Gastroesophageal sphincter (tissue), 4 donors: Measurements from ENCODE around the gene G6PD. TPM values are rescaled to one million over a fixed set of nuclear protein-coding genes. Genes with fewer than 3 reads are reported as not detected.
A peak's percentile ranks its signal among the peaks of the same experiment; 100 is the strongest.

Experiments
- ATAC-seq: fragments of 150-250 bp; one replicate; pipeline ENCODE4 v1.9.1; 2016; ENCODE audit warnings: mild to moderate bottlenecking, moderate library complexity
- H3K27ac ChIP-seq, 4 donors: fragments of 200-600 bp; sonication (generic) in 3 of 4; 1 replicate in 3 of 4; 2 replicates in 1 of 4; pipeline ENCODE4 v1.5.1; 2016 to 2019
- H3K27me3 ChIP-seq: fragments of 200-600 bp; sonication (generic); one replicate; pipeline ENCODE4 v1.5.1; 2019
- H3K36me3 ChIP-seq, 2 donors: fragments of 200-600 bp; sonication (generic); one replicate each; pipeline ENCODE4 v1.5.1; 2019; ENCODE audit warnings: control low read depth in 1 of 2
- H3K4me1 ChIP-seq, 3 donors: fragments of 200-600 bp; sonication (generic); 1 replicate in 2 of 3; 2 replicates in 1 of 3; pipeline ENCODE4 v1.5.1; 2016 to 2019; ENCODE audit warnings: control low read depth in 2 of 3
- H3K4me3 ChIP-seq, 2 donors: fragments of 200-600 bp; sonication (generic); one replicate each; pipeline ENCODE4 v1.5.1; 2019; ENCODE audit warnings: mild to moderate bottlenecking in 1 of 2, moderate library complexity in 1 of 2
- H3K9me3 ChIP-seq, 3 donors: fragments of 200-600 bp; sonication (generic); one replicate each; pipeline ENCODE4 v1.5.1; 2017 to 2019; ENCODE audit warnings: control low read depth in 2 of 3
- EP300 ChIP-seq: sonication (generic); formaldehyde crosslinking; IDR thresholded peaks from one replicate; pipeline ENCODE4 v1.6.1; 2017; ENCODE audit warnings: antibody characterized with exemption, mild to moderate bottlenecking
- POLR2A ChIP-seq, 2 donors: fragments of 450-650 bp; IDR thresholded peaks; one replicate each; pipeline ENCODE4 v1.6.1; 2017; ENCODE audit warnings: antibody characterized with exemption in 2 of 2, mild to moderate bottlenecking in 2 of 2, moderate library complexity in 1 of 2
- POLR2AphosphoS5 ChIP-seq: sonication (generic); formaldehyde crosslinking; IDR thresholded peaks from one replicate; pipeline ENCODE4 v1.6.1; 2017; ENCODE audit warnings: antibody characterized with exemption
- WGBS, 2 donors: methylation state at CpG; one replicate each; pipeline ENCODE4 v1.1.5; 2018; ENCODE audit warnings: low coverage in 1 of 2; 5-methylcytosine and 5-hydroxymethylcytosine counted together
- total RNA-seq, 4 donors: library from RNA; depleted of rRNA; stranded (reverse); fragments of >200 nt; gene quantifications; one replicate each; pipeline ENCODE4 v1.1.0, GENCODE V29; 2016
- TF ChIP-seq, protein P1 (sequence below), 4 experiments: fragments of 200-600 bp in 2 of 4; fragments of 450-650 bp in 2 of 4; sonication (generic) in 1 of 4; IDR thresholded peaks; one replicate each; pipeline ENCODE4 v1.5.1; 2017 to 2019; ENCODE audit warnings: antibody characterized with exemption in 4 of 4, mild to moderate bottlenecking in 2 of 4, moderate library complexity in 2 of 4

G6PD gene
- total RNA-seq, 4 donors from 2014 or later, result 15.9 to 26.0 (median 22.1) TPM

DNA sequence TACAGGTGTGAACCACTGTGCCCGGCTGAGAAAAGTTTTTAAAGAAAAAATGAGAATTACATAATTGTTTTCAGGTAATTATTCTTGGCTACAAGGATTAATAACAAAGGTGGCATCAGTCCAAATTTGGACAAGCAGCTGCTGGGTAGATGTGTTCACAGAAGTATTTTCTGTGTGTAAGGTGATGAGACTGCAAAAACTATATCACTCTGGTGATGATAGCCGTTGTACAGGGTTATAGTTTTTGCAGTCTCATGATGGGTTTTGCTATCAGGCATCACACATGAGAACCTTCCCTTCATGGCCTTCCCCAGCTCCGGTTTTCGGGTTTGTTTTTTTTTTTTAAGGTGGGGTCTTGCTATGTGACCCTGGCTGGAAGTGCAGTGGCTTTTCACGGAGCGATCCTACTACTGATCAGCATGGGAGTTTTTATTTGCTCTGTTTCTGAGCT lies 51.1 kb downstream of the G6PD start:
- no peak for TF ChIP-seq EP300
- TF ChIP-seq POLR2AphosphoS5, result no peak
- TF ChIP-seq, protein P1, sequence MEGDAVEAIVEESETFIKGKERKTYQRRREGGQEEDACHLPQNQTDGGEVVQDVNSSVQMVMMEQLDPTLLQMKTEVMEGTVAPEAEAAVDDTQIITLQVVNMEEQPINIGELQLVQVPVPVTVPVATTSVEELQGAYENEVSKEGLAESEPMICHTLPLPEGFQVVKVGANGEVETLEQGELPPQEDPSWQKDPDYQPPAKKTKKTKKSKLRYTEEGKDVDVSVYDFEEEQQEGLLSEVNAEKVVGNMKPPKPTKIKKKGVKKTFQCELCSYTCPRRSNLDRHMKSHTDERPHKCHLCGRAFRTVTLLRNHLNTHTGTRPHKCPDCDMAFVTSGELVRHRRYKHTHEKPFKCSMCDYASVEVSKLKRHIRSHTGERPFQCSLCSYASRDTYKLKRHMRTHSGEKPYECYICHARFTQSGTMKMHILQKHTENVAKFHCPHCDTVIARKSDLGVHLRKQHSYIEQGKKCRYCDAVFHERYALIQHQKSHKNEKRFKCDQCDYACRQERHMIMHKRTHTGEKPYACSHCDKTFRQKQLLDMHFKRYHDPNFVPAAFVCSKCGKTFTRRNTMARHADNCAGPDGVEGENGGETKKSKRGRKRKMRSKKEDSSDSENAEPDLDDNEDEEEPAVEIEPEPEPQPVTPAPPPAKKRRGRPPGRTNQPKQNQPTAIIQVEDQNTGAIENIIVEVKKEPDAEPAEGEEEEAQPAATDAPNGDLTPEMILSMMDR (IDR thresholded peaks at IDR 0.05), result no peak
- no peak for TF ChIP-seq POLR2A (IDR thresholded peaks at IDR 0.05)
- Histone ChIP-seq H3K4me1 (peaks cover 0 to 4% (median 0%) of the 10 kb centered on the region in 3 donors), H3K4me3 (no peak overlapping the region), H3K36me3 (no peaks in the 10 kb centered on the region), H3K27ac (no peak overlapping the region), H3K9me3 (no peaks in the 10 kb centered on the region), H3K27me3 (no peaks in the 10 kb centered on the region)
- 58 to 65% methylated on average over 4 to 5 of the region's 6 CpGs for WGBS, 2 donors
- no peak for ATAC-seq

DNA sequence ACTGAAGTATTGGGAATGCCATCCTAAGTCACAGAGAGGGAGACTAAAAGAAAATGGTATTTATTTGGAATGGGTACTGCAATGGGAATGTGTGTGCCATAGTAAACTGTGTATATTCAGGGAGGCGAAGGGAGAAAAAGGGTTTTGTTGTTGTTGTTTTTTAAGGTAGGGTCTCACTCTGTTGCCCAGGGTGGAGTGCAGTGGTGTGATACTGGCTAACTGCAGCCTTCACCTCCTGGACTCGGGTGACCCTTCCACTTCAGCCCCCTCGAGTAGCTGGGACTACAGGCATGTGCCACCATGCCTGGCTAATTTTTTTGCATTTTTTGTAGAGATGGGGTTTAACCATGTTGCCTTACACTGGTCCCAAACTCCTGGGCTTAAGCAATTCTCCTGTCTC lies 51.9 kb downstream of the G6PD start:
- TF ChIP-seq EP300 (no peak), POLR2AphosphoS5 (no peak), POLR2A (IDR thresholded peaks at IDR 0.05) (no peak)
- TF ChIP-seq, protein P1 (IDR thresholded peaks at IDR 0.05), result no peak
- H3K36me3 ChIP-seq, result no peaks in the 10 kb centered on the region
- 55 to 83% methylated on average over 2 to 3 of the region's 3 CpGs for WGBS, 2 donors
- ATAC-seq, result no peak
- H3K27ac ChIP-seq, result no peak overlapping the region
- peaks cover 0 to 5% (median 0%) of the 10 kb centered on the region in 3 donors for H3K4me1 ChIP-seq
- no peaks in the 10 kb centered on the region for H3K9me3 ChIP-seq
- no peak overlapping the region for H3K4me3 ChIP-seq
- no peaks in the 10 kb centered on the region for H3K27me3 ChIP-seq

DNA sequence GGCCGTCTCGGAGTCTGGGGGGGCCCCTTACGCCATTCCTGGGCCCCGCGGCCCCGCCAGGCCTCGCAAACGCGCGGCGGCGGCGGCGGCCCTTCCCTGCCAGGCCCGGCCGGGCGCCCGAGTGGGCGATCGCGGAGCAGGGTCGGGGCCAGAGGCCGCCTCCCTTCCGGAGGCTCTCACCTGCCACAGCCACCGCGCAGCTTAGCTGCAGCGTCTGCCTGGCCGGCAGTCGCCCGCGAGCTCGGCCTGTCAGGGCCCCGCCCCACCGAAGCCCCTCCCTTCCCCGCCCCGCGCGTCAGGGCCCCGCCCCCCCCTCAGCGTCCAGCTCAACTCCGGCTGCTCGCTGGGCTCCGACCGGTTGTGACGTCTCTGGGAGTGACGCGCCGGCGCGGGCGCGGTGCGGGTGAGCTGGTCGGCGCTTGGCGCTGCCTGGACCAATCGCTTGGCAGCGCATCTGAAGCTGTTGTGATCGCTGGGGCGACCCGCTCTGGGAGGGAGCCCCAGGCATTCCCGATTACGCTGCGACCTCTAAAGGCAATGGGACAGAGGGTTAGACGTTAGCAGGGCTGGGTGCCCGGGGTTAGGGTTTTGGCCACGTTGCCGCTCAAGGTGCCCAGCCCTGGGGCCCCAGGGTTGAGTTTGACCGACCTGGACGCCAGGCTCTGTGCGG lies 56.1 kb downstream of the G6PD start, which contains the start of gene SLC10A3:
Gene SLC10A3, minus strand, starts transcription at position 216 of the 670 bp plus-strand sequence. CDS start 1,689 bp downstream, outside the sequence.
- WGBS, 2 donors, result 0 to 58% methylated on average over 3 to 8 of the region's 71 CpGs
- Histone ChIP-seq H3K27ac (peak within 1 kb of the TSS; percentile 90 to 97 (median 96)), H3K36me3 (peaks cover 0 to 17% of the 10 kb centered on the region in 2 donors), H3K4me1 (peaks cover 0 to 39% (median under 1%) of the 10 kb centered on the region in 3 donors), H3K27me3 (no peaks in the 10 kb centered on the region), H3K9me3 (no peaks in the 10 kb centered on the region), H3K4me3 (peak within 1 kb of the TSS; percentile 64 to 74)
- ATAC-seq, result peak; percentile 93
- TF ChIP-seq POLR2A (IDR thresholded peaks at IDR 0.05) (peak; percentile 91 to 92), POLR2AphosphoS5 (peak; percentile 75), EP300 (no peak)
- TF ChIP-seq, protein P1 (IDR thresholded peaks at IDR 0.05), result peak in 2 of 4 experiments; percentile 8 to 23

DNA sequence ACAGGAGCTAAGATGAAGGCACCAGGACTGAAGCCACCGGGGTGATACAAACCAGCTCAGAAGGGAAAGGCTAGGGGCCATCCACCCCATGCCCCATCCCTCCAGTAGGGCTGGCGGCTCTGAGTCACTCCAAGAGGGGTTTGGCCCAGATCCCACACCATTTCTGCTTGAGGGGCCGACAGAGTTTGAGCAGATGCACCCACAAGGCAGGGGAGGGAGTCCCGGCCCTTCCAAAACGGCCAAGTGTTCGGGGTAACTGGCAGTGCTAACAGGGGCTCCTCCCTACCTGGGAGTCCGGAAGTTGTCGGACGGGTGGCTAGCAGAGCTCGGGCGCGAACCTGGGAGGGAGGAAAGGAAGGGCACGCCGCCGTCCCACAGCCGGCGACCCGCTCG lies 56.6 kb downstream of the G6PD start:
- WGBS, 2 donors, result 0% methylated on average over 2 of the region's 19 CpGs; no CpG with 5 or more reads in 1 of the 2 donors
- no peaks in the 10 kb centered on the region for H3K9me3 ChIP-seq
- H3K27ac ChIP-seq, result peak overlapping the region; percentile 90 to 97 (median 96)
- TF ChIP-seq POLR2A (IDR thresholded peaks at IDR 0.05) (no peak), EP300 (no peak), POLR2AphosphoS5 (no peak)
- TF ChIP-seq, protein P1 (IDR thresholded peaks at IDR 0.05), result no peak
- H3K36me3 ChIP-seq, result peaks cover 0 to 21% of the 10 kb centered on the region in 2 donors
- no peaks in the 10 kb centered on the region for H3K27me3 ChIP-seq
- peak overlapping the region; percentile 64 to 74 for H3K4me3 ChIP-seq
- H3K4me1 ChIP-seq, result peaks cover 0 to 44% (median 4%) of the 10 kb centered on the region in 3 donors
- peak; percentile 15 for ATAC-seq
